ENCODE data around the gene LTBP3.
A peak's percentile ranks its signal among the peaks of the same experiment; 100 is the strongest.

GRCh38 chr11:65500387-65501185 is 57.6 kb downstream of the LTBP3 start:
- TF ChIP-seq CTCF (IDR thresholded peaks at IDR 0.05) (no peak), POLR2A (IDR thresholded peaks at IDR 0.05) (peak; percentile 2 to 85 (median 74))
